Raji (cell line): Measurements from ENCODE around the gene CDH13.

Source experiments
- POLR2A ChIP-seq: IDR thresholded peaks from 2 replicates; pipeline ENCODE4 v1.6.1; 2011; ENCODE audit warnings: low read depth, low read length, control low read depth; ENCODE audit not compliant: insufficient read depth

Gene CDH13

GRCh38 chr16:82788225-82788624, 161.5 kb downstream of the CDH13 start:
- no peak for TF ChIP-seq POLR2A

- no peak for TF ChIP-seq POLR2A
Measured at GRCh38 chr16:82788919-82789318, 162.2 kb downstream of the CDH13 start.

- TF ChIP-seq POLR2A: no peak
Measured at GRCh38 chr16:82792693-82793092, 165.9 kb downstream of the CDH13 start.

GRCh38 chr16:82793528-82794245, 166.9 kb downstream of the CDH13 start:
- no peak for TF ChIP-seq POLR2A

- TF ChIP-seq POLR2A: no peak
Measured at GRCh38 chr16:82796047-82796446, 169.3 kb downstream of the CDH13 start.

GRCh38 chr16:82801361-82801760, 174.6 kb downstream of the CDH13 start:
- TF ChIP-seq POLR2A: no peak

- TF ChIP-seq POLR2A: no peak
Measured at GRCh38 chr16:82805866-82806265, 179.1 kb downstream of the CDH13 start.

- no peak for TF ChIP-seq POLR2A
Measured at GRCh38 chr16:82807311-82807710, 180.5 kb downstream of the CDH13 start.

GRCh38 chr16:82808036-82808435, 181.3 kb downstream of the CDH13 start:
- no peak for TF ChIP-seq POLR2A

- TF ChIP-seq POLR2A: no peak
Measured at GRCh38 chr16:82810077-82810476, 183.3 kb downstream of the CDH13 start.

- no peak for TF ChIP-seq POLR2A
Measured at GRCh38 chr16:82814059-82814458, 187.3 kb downstream of the CDH13 start.

- no peak for TF ChIP-seq POLR2A
Measured at GRCh38 chr16:82819286-82819685, 192.5 kb downstream of the CDH13 start.

- no peak for TF ChIP-seq POLR2A
Measured at GRCh38 chr16:82820855-82821254, 194.1 kb downstream of the CDH13 start.

GRCh38 chr16:82824408-82824807, 197.6 kb downstream of the CDH13 start:
- TF ChIP-seq POLR2A: no peak

- TF ChIP-seq POLR2A: no peak
Measured at GRCh38 chr16:82829301-82829700, 202.5 kb downstream of the CDH13 start.

GRCh38 chr16:82830944-82831343, 204.2 kb downstream of the CDH13 start:
- TF ChIP-seq POLR2A: no peak

GRCh38 chr16:82832821-82833220, 206.1 kb downstream of the CDH13 start:
- TF ChIP-seq POLR2A: no peak

- TF ChIP-seq POLR2A: no peak
Measured at GRCh38 chr16:82833378-82833993, 206.7 kb downstream of the CDH13 start.
